ENCODE data around the gene PRSS50. TPM values are rescaled to one million over a fixed set of nuclear protein-coding genes. Genes with fewer than 3 reads are reported as not detected.

The PRSS50 gene
- 0.22 TPM for total RNA-seq
- long read RNA-seq: 0 reads

DNA sequence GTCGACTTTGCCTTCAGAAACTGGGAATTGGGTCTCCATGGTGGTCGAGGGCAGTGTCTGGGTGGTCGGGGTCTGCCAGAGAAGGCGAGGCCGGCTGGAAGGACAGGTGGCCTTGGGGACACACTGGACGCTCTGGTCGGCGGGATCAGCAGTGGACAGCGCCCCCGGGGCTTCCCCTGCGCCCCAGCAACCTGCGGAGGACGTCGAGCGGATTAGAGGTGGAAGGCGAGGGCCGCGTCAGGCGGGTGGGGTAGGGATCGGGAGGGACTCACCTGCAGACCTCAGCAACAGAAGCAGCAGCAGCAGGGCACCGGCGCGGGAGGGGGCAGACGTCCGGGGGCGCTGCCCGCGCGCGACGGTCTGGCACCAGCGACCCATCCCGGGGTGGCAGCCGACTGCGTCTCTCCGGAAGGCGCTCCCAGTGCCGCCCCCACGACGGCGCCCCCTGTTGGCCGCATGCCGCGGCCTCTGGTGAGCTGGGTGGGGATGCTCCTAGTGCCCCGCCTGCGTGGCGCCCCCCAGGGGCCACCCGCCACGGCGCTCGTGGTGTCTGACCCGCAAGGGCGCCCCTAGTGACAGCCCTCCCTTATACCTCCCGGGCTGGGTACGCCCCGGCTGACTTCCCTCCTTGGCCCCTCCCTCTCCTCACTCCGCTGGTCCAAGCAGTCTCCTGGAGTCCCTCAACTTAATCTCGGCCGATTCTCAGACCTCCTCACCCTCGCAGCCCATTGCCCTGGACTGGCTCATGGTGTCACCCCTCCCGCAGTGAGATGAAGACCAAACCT lies at the start of gene PRSS50:
Gene PRSS50 (minus strand): TSS at position 423 of the 785 bp plus-strand sequence. CDS start 45 bp downstream, at position 378.
- no peak for DNase-seq
- Histone ChIP-seq H3K27ac (replicated peaks) (no peak within 1 kb of the TSS), H3K27me3 (ENCODE audit: low read depth) (peaks cover 62% of the 10 kb centered on the region), H3K36me3 (no peaks in the 10 kb centered on the region), H3K4me3 (no peak within 1 kb of the TSS), H3K4me1 (no peaks in the 10 kb centered on the region), H3K9me3 (replicated peaks) (peaks cover 4% of the 10 kb centered on the region)
- TF ChIP-seq, protein P1, sequence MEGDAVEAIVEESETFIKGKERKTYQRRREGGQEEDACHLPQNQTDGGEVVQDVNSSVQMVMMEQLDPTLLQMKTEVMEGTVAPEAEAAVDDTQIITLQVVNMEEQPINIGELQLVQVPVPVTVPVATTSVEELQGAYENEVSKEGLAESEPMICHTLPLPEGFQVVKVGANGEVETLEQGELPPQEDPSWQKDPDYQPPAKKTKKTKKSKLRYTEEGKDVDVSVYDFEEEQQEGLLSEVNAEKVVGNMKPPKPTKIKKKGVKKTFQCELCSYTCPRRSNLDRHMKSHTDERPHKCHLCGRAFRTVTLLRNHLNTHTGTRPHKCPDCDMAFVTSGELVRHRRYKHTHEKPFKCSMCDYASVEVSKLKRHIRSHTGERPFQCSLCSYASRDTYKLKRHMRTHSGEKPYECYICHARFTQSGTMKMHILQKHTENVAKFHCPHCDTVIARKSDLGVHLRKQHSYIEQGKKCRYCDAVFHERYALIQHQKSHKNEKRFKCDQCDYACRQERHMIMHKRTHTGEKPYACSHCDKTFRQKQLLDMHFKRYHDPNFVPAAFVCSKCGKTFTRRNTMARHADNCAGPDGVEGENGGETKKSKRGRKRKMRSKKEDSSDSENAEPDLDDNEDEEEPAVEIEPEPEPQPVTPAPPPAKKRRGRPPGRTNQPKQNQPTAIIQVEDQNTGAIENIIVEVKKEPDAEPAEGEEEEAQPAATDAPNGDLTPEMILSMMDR (IDR thresholded peaks at IDR 0.05; ENCODE audit: borderline replicate concordance): peak; percentile 24
- intact Hi-C loops (cut with micrococcal nuclease): no loop called here

GRCh38 chr3:46764206-46764605 lies 46.5 kb upstream of the PRSS50 start:
- intact Hi-C loops (cut with micrococcal nuclease): no loop called here
- TF ChIP-seq, protein P1 (IDR thresholded peaks at IDR 0.05; ENCODE audit: borderline replicate concordance): no peak
- H3K36me3 ChIP-seq: no peaks in the 10 kb centered on the region
- peaks cover 3% of the 10 kb centered on the region for H3K4me1 ChIP-seq
- peaks cover 65% of the 10 kb centered on the region for H3K9me3 ChIP-seq (replicated peaks)
- H3K27me3 ChIP-seq (ENCODE audit: low read depth): no peaks in the 10 kb centered on the region
- no peak overlapping the region for H3K27ac ChIP-seq (replicated peaks)
- no peak overlapping the region for H3K4me3 ChIP-seq
- no peak for DNase-seq

GRCh38 chr3:46763178-46763577 lies 45.5 kb upstream of the PRSS50 start:
- Histone ChIP-seq H3K27me3 (ENCODE audit: low read depth) (no peaks in the 10 kb centered on the region), H3K27ac (replicated peaks) (no peak overlapping the region), H3K4me1 (peaks cover 3% of the 10 kb centered on the region), H3K36me3 (no peaks in the 10 kb centered on the region), H3K9me3 (replicated peaks) (peaks cover 55% of the 10 kb centered on the region), H3K4me3 (no peak overlapping the region)
- TF ChIP-seq, protein P1 (IDR thresholded peaks at IDR 0.05; ENCODE audit: borderline replicate concordance): no peak
- DNase-seq: no peak
- intact Hi-C loops (cut with micrococcal nuclease): no loop called here

DNA sequence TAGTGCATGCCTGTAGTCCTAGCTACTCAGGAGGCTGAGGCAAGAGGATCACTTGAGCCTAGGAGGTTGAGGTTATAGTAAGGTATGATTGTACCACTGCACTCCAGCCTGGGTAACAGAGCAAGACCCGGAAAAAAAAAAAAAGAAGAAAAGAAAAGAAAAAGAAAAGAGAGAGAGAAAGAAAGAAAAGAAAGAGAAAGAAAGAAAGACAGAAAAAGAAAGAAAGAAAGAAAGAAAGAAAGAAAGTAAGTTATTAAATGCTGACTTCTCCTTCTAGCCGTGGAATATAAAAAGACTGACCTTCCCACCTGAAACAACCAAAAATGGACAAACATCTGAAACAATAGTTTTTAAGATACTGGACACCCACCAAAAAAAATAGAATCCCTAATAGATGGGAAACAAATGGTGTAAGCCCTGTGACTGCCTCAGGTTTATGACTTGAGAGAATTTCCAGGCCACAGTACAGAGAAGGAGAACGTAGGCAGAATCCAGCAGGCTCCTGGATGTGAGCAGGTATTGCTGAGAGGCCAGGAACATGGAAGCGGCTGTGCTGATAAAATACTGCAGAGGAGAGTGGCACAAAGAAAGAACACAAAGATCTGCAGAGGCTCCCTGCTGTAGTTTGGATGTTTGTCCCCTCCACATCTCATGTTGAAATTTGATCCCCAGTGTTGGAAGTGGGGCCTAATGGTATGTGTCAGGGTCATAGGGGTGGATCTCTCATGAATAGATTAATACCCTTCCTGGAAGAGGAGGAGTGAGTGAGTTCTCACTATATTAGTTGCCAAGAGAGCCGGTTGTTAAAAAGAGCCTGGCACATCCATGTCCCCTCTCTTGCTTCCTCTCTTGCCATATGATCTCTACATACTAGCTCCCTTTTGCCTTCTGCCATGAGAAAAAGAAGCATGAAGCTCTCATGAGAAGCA lies 41.8 kb upstream of the PRSS50 start:
- no peaks in the 10 kb centered on the region for H3K36me3 ChIP-seq
- H3K27me3 ChIP-seq (ENCODE audit: low read depth): no peaks in the 10 kb centered on the region
- intact Hi-C loops (cut with micrococcal nuclease): no loop called here
- TF ChIP-seq, protein P1 (IDR thresholded peaks at IDR 0.05; ENCODE audit: borderline replicate concordance): no peak
- H3K27ac ChIP-seq (replicated peaks): no peak overlapping the region
- DNase-seq: no peak
- peaks cover 3% of the 10 kb centered on the region for H3K4me1 ChIP-seq
- no peak overlapping the region for H3K4me3 ChIP-seq
- peaks cover 18% of the 10 kb centered on the region for H3K9me3 ChIP-seq (replicated peaks)

GRCh38 chr3:46756642-46757041 lies 39.0 kb upstream of the PRSS50 start:
- Histone ChIP-seq H3K4me3 (no peak overlapping the region), H3K9me3 (replicated peaks) (no peaks in the 10 kb centered on the region), H3K4me1 (peaks cover 3% of the 10 kb centered on the region), H3K36me3 (no peaks in the 10 kb centered on the region), H3K27me3 (ENCODE audit: low read depth) (no peaks in the 10 kb centered on the region), H3K27ac (replicated peaks) (no peak overlapping the region)
- no peak for DNase-seq
- intact Hi-C loops (cut with micrococcal nuclease): no loop called here
- TF ChIP-seq, protein P1 (IDR thresholded peaks at IDR 0.05; ENCODE audit: borderline replicate concordance): no peak

All from left ventricle myocardium inferior (tissue), 1 donor.